ENCODE data around the gene AKAP8.
"Not testable (repeated sequence)": the region's sequence is repeated elsewhere in the genome, so short reads cannot be mapped to it uniquely, and the experiment has no call there.

Gene AKAP8

DNA sequence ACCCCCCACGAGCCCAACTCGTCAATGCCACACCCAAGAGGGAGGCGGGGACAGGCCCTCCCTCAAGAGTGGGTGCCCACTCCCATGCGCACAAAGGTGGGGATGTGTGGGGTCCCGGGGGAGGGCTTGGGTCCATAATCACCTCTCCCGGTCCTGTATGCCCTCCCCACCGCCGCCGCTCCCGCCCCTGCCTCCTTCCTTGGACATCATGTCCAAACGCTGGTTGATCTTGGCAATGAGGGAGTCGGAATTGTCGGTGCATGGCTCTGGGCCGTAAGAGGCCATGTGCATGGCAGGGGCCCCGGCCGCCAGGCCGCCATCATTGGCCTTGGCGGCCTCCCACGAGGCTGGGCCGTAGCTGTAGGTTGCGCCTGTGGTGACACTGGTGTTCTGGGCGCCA is 5.9 kb downstream of the AKAP8 start:
- no peak for DNase-seq (ENCODE audit: low read depth in 2 of 2)

GRCh38 chr19:15372891-15373301 is 6.7 kb downstream of the AKAP8 start:
- DNase-seq (ENCODE audit: low read depth in 2 of 2): no peak

DNA sequence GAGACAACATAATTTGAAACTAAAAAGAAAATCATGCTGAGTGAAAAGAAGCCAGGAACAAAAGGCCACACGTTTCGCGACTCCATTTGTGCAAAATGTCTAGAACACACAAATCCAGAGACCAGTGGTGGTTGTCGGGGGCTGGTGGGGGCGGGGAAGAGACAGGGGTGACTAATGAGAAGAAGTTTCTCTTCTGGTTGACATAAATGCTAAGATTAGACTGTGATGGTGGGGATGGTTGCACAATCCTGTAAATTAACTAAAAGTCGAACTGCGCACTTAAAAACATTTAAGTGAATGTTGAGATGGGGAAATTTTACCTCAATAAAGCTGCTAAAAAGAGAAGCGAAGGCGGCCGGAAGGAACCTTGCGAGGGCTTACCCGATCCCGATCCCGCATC is 7.1 kb downstream of the AKAP8 start:
- DNase-seq (ENCODE audit: low read depth in 2 of 2): no peak

DNA sequence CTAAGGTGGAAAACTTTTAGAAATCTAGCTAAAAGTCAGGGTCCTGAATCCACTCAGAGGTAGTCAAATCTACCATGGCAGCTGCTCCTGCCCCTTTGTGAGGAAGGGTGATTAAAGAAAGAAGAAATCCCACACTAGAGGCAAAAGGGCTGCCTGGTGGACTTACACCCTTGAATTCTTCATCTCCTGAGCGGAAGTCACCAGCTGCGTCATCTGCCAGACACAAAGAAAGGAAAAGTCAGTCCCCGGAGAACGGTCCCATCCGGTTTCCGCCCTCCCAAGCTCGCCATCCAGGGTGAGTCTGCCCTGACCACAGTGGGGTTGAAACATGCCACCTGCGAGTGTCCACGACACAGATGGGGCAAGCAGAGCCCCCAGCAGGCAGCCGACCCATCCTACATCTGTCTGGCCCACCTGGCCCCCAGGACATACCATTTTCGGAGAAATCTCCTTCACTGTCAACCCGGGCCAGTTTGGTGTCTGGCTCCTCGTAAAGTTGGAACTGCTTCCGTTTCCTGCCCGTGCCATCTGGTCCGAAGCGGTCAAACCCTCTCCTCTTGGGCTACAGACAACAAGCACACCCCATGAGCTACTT is 7.7 kb downstream of the AKAP8 start:
- DNase-seq (ENCODE audit: low read depth in 2 of 2): no peak

- no peak for DNase-seq (ENCODE audit: low read depth in 2 of 2)
Observed at GRCh38 chr19:15371119-15371518, 8.5 kb downstream of the AKAP8 start.

DNA sequence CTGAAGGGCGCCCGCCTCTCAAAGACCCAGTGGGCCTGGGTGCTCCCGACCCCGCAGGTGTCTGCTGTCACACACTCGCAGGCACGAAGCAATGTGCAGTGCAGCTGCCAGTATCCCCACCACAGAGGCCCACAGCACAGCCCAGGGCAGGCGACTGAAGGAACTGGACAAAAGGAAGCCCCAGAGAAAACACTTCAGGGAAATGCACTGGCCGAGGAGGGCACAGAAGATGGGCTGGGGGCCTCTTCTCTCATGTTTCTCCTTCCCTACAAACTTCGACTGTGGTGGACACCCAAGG is 10.0 kb downstream of the AKAP8 start:
- DNase-seq (ENCODE audit: low read depth in 2 of 2): no peak

- no peak for DNase-seq (ENCODE audit: low read depth in 2 of 2)
Observed at GRCh38 chr19:15368798-15369593, 10.6 kb downstream of the AKAP8 start.

GRCh38 chr19:15368051-15368632 is 11.4 kb downstream of the AKAP8 start:
- no peak for DNase-seq (ENCODE audit: low read depth in 2 of 2)

DNA sequence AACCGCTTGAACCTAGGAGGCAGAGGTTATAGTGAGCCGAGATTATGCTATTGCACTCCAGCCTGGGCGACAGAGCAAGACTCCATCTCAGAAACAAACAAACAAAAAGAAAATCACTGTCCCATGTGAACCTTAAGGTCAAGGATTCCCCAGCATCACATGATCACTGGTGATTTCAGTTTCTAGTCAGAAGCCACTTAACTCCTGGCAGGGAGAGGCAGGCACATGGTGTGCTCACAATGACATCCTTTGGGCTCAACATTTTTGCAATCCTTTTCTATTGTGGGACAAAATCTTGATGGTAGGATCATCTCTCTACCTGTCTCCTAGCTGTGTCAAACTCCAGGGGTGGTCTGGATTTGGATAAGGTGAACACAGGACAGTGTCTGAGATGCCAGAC is 12.1 kb downstream of the AKAP8 start:
- DNase-seq (ENCODE audit: low read depth in 2 of 2): no peak

GRCh38 chr19:15365264-15365663 is 14.3 kb downstream of the AKAP8 start:
- DNase-seq (ENCODE audit: low read depth in 2 of 2): no peak

DNA sequence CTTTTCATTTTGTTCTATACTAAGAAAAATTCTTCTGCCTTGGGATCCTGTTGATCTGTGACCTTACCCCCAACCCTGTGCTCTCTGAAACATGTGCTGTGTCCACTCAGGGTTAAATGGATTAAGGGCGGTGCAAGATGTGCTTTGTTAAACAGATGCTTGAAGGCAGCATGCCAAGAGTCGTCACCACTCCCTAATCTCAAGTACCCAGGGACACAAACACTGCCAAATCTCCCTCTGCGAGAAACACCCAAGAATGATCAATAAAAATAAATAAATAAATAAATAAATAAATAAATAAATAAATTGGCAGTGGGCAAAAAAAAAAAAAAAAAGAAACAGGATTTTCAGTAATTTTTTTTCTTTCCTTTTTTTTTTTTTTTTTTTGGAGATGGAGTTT is 15.8 kb downstream of the AKAP8 start:
- DNase-seq (ENCODE audit: low read depth in 2 of 2): not testable (repeated sequence)

- not testable (repeated sequence) for DNase-seq (ENCODE audit: low read depth in 2 of 2)
Observed at GRCh38 chr19:15363048-15363447, 16.5 kb downstream of the AKAP8 start.

- not testable (repeated sequence) for DNase-seq (ENCODE audit: low read depth in 2 of 2)
Observed at GRCh38 chr19:15360015-15360414, 19.6 kb downstream of the AKAP8 start.

- DNase-seq (ENCODE audit: low read depth in 2 of 2): no peak
Observed at GRCh38 chr19:15358918-15359317, 20.7 kb downstream of the AKAP8 start.

DNA sequence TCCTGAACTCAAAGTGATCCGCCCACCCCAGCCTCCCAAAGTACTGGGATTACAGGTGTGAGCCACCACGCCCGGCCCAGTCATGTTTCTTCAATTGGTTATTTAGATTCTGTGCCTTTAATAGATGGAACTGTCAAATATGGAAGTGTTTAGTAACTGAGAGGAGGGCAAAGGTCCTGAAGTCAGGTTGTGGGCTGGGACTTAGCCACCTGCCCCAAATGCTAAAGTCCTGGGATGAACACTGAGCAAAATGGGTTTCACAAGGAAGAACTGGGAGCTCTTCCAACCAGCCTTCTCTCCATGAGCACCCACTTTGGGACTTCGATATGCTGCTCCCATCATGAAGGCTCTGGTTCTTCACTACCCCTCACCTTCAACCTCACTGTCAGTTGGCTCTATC is 21.7 kb downstream of the AKAP8 start:
- no peak for DNase-seq (ENCODE audit: low read depth in 2 of 2)

- no peak for DNase-seq (ENCODE audit: low read depth in 2 of 2)
Observed at GRCh38 chr19:15354566-15355296, 24.9 kb downstream of the AKAP8 start.

GRCh38 chr19:15353908-15354307 is 25.7 kb downstream of the AKAP8 start:
- DNase-seq (ENCODE audit: low read depth in 2 of 2): no peak

DNA sequence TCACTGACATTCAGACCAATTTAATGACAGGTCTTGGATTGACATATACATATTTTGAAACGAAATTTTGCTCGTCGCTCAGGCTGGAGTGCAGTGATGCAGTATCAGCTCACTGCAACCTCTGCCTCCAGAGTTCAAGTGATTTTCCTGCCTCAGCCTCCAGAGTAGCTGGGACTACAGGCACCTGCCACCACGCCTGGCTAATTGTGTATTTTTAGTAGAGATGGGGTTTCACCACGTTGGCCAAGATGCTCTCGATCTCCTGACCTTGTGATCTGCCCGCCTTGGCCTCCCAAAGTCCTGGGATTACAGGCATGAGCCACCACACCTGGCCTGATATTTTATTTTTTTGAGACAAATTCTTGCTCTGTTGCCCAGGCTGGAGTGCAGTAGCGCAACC is 27.1 kb downstream of the AKAP8 start:
- DNase-seq (ENCODE audit: low read depth in 2 of 2): not testable (repeated sequence)

- DNase-seq (ENCODE audit: low read depth in 2 of 2): not testable (repeated sequence)
Observed at GRCh38 chr19:15341328-15341727, 38.3 kb downstream of the AKAP8 start.

- no peak for DNase-seq (ENCODE audit: low read depth in 2 of 2)
Observed at GRCh38 chr19:15340086-15340485, 39.5 kb downstream of the AKAP8 start.

DNA sequence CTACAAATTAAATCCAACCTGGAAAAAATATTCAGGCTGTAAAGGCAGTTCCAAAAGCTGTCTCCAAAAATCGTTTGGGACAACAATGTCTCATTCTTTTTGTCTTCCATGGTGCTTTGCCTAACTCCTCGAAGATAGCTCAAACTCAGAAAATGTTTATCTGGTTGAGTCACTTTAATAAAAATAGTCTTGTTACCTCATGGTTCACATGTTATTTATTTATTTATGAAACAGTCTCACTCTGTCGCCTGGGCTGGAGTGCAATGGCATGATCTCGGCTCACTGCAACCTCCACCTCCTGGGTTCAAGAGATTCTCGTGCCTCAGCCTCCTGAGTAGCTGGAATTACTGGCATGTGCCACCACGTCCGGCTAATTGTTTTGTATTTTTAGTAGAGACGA is 42.4 kb downstream of the AKAP8 start:
- no peak for DNase-seq (ENCODE audit: low read depth in 2 of 2)

DNA sequence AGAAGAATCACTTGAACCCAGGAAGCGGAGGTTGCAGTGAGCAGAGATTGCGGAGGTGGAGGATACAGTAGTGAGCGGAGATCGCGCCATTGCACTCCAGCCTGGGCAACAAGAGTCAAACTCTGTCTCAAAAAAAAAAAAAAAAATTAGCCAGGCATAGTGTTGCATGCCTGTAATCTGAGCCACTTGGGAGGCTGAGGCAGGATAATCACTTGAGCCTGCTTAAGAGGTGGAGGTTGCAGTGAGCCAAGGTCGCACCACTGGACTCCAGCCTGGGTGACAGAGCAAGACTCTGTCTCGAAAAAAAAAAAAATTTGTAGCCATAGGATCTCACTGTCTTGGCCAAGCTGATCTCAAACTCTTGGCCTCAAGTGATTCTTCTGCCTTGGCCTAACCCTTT is 43.6 kb downstream of the AKAP8 start:
- not testable (repeated sequence) for DNase-seq (ENCODE audit: low read depth in 2 of 2)
